Nephron (organoid): ENCODE data around the gene IDI1.

Experiments used
- H3K27ac Mint-ChIP-seq, 3 experiments: 2 replicates each; pipeline ENCODE4 v1.8.0; 2020; ENCODE audit warnings: mixed read lengths in 3 of 3, mild to moderate bottlenecking in 2 of 3, moderate library complexity in 1 of 3
- H3K27me3 Mint-ChIP-seq: 2 replicates; pipeline ENCODE4 v1.8.0; 2021; ENCODE audit warnings: low read depth, mild to moderate bottlenecking, moderate library complexity, mixed read lengths
- H3K36me3 Mint-ChIP-seq: 2 replicates; pipeline ENCODE4 v1.8.0; 2020; ENCODE audit warnings: low read depth, mixed read lengths
- H3K4me1 Mint-ChIP-seq: 2 replicates; pipeline ENCODE4 v1.8.0; 2020; ENCODE audit warnings: mixed read lengths
- H3K4me3 Mint-ChIP-seq, 3 experiments: 2 replicates each; pipeline ENCODE4 v1.8.0; 2020; ENCODE audit warnings: mild to moderate bottlenecking in 3 of 3, mixed read lengths in 3 of 3, moderate library complexity in 2 of 3
- H3K9me3 Mint-ChIP-seq: 2 replicates; pipeline ENCODE4 v1.8.0; 2020; ENCODE audit warnings: mixed read lengths
- CTCF ChIP-seq, 3 experiments: fragments of 200-600 bp; sonication (generic); IDR thresholded peaks; one replicate each; pipeline ENCODE4 v1.5.0; 2021; ENCODE audit warnings: antibody characterized with exemption in 3 of 3; ENCODE audit not compliant: unreplicated experiment in 3 of 3

The IDI1 gene

GRCh38 chr10:1007583-1007982 lies 41.3 kb downstream of the IDI1 start:
- Mint-ChIP-seq H3K27ac (no peak overlapping the region), H3K4me3 (no peak overlapping the region), H3K4me1 (no peaks in the 10 kb centered on the region)

GRCh38 chr10:1006573-1006972 lies 42.3 kb downstream of the IDI1 start:
- peaks cover 85% of the 10 kb centered on the region for H3K36me3 Mint-ChIP-seq
- H3K4me3 Mint-ChIP-seq: no peak overlapping the region
- H3K27me3 Mint-ChIP-seq: no peaks in the 10 kb centered on the region
- no peaks in the 10 kb centered on the region for H3K4me1 Mint-ChIP-seq
- H3K9me3 Mint-ChIP-seq: peaks cover 16% of the 10 kb centered on the region
- H3K27ac Mint-ChIP-seq: no peak overlapping the region
- TF ChIP-seq CTCF (IDR thresholded peaks at IDR 0.05; ENCODE audit: unreplicated experiment in 3 of 3): no peak

More at GRCh38 chr10:1007583-1007982, 41.3 kb downstream of the IDI1 start:
- TF ChIP-seq CTCF (IDR thresholded peaks at IDR 0.05; ENCODE audit: unreplicated experiment in 3 of 3): no peak
- Mint-ChIP-seq H3K36me3 (peaks cover 85% of the 10 kb centered on the region), H3K27me3 (no peaks in the 10 kb centered on the region), H3K9me3 (peaks cover 9% of the 10 kb centered on the region)

GRCh38 chr10:1003884-1004670 lies 44.8 kb downstream of the IDI1 start:
- no peak overlapping the region for H3K4me3 Mint-ChIP-seq
- H3K4me1 Mint-ChIP-seq: no peaks in the 10 kb centered on the region
- no peaks in the 10 kb centered on the region for H3K27me3 Mint-ChIP-seq
- TF ChIP-seq CTCF (IDR thresholded peaks at IDR 0.05; ENCODE audit: unreplicated experiment in 3 of 3): no peak
- H3K36me3 Mint-ChIP-seq: peaks cover 90% of the 10 kb centered on the region
- H3K9me3 Mint-ChIP-seq: peaks cover 28% of the 10 kb centered on the region
- no peak overlapping the region for H3K27ac Mint-ChIP-seq

GRCh38 chr10:1002425-1003006 lies 46.4 kb downstream of the IDI1 start:
- Mint-ChIP-seq H3K27me3 (no peaks in the 10 kb centered on the region), H3K27ac (no peak overlapping the region), H3K36me3 (peaks cover 89% of the 10 kb centered on the region), H3K4me1 (no peaks in the 10 kb centered on the region), H3K9me3 (peaks cover 28% of the 10 kb centered on the region), H3K4me3 (no peak overlapping the region)
- TF ChIP-seq CTCF (IDR thresholded peaks at IDR 0.05; ENCODE audit: unreplicated experiment in 3 of 3): no peak

GRCh38 chr10:997266-998022 lies 51.5 kb downstream of the IDI1 start:
- no peaks in the 10 kb centered on the region for H3K27me3 Mint-ChIP-seq
- H3K27ac Mint-ChIP-seq: no peak overlapping the region
- H3K4me1 Mint-ChIP-seq: no peaks in the 10 kb centered on the region
- peaks cover 18% of the 10 kb centered on the region for H3K9me3 Mint-ChIP-seq
- no peak overlapping the region for H3K4me3 Mint-ChIP-seq
- no peak for TF ChIP-seq CTCF (IDR thresholded peaks at IDR 0.05; ENCODE audit: unreplicated experiment in 3 of 3)
- peaks cover 92% of the 10 kb centered on the region for H3K36me3 Mint-ChIP-seq
